HepG2 (cell line): Measurements from ENCODE around the gene M1AP. TPM values are rescaled to one million over a fixed set of nuclear protein-coding genes. Genes with fewer than 3 reads are reported as not detected.
A peak's percentile ranks its signal among the peaks of the same experiment; 100 is the strongest.

Experiments used
- CSRNP2 ChIP-seq: sonication (generic); formaldehyde crosslinking; conservative IDR thresholded peaks from 2 replicates; pipeline ENCODE4 v1.8.0; 2022; ENCODE audit warnings: low read depth, missing genetic modification reagents
- ESRRA ChIP-seq: sonication (generic); formaldehyde crosslinking; IDR thresholded peaks from 2 replicates; pipeline ENCODE4 v1.5.1; 2020; ENCODE audit warnings: mild to moderate bottlenecking, low read depth, missing genetic modification reagents
- FOXP1 ChIP-seq, 2 experiments: fragments of 450-650 bp in 1 of 2; IDR thresholded peaks; 2 replicates each; pipeline ENCODE4 v1.6.1; 2017 to 2018; ENCODE audit warnings: antibody characterized with exemption in 1 of 2
- HMGA1 ChIP-seq: sonication (generic); formaldehyde crosslinking; conservative IDR thresholded peaks from 2 replicates; pipeline ENCODE4 v1.4.0; 2020; ENCODE audit warnings: missing genetic modification reagents
- KDM1A ChIP-seq: IDR thresholded peaks from 2 replicates; pipeline ENCODE4 v1.6.1; 2016; ENCODE audit warnings: missing compliant biosample characterization
- MIXL1 ChIP-seq: IDR thresholded peaks from 2 replicates; pipeline ENCODE4 v1.6.1; 2016
- MXI1 ChIP-seq: IDR thresholded peaks from 3 replicates; pipeline ENCODE4 v1.6.1; 2012; ENCODE audit warnings: low read depth, low read length, inconsistent platforms, borderline replicate concordance
- POGZ ChIP-seq: sonication (generic); formaldehyde crosslinking; IDR thresholded peaks from 2 replicates; pipeline ENCODE4 v1.4.0; 2020; ENCODE audit warnings: mild to moderate bottlenecking, missing genetic modification reagents
- SRF ChIP-seq: IDR thresholded peaks from 2 replicates; pipeline ENCODE4 v1.6.1; 2011; ENCODE audit warnings: mild to moderate bottlenecking, low read depth, low read length, moderate library complexity
- ZNF136 ChIP-seq: sonication (generic); formaldehyde crosslinking; IDR thresholded peaks from 2 replicates; pipeline ENCODE4 v1.8.1; 2022; ENCODE audit warnings: low read depth, mild to moderate bottlenecking, moderate library complexity, missing genetic modification reagents
- polyA plus RNA-seq, 8 experiments: library from polyadenylated mRNA; depleted of rRNA in 3 of 8; stranded (reverse) in 7 of 8; unstranded in 1 of 8; fragments of >200 nt; fragmentation: Illumina TruSeq in 4 of 8; extraction: Trizol in 4 of 8; gene quantifications; 2 replicates each; pipeline versions ENCODE4 v1.2.1 to v1.2.3, GENCODE V29; 2011 to 2016; ENCODE audit warnings: low read depth in 4 of 8, missing spikeins in 1 of 8, mixed read lengths in 1 of 8; ENCODE audit not compliant: insufficient read depth in 1 of 8
- total RNA-seq, 5 experiments: library from RNA; depleted of rRNA; stranded (reverse); fragments of >200 nt; fragmentation: Illumina TruSeq; extraction: Trizol; gene quantifications; 2 replicates each; pipeline ENCODE4 v1.2.3, GENCODE V29; 2016; ENCODE audit warnings: low read depth in 1 of 5
- TF ChIP-seq, protein P1 (sequence below), 2 experiments: fragments of 450-650 bp in 1 of 2; sonication (generic) in 1 of 2; formaldehyde crosslinking in 1 of 2; IDR thresholded peaks; 2 replicates each; pipeline versions ENCODE4 v1.6.1 to v1.8.0; 2016 to 2022; ENCODE audit warnings: antibody characterized with exemption in 1 of 2, mild to moderate bottlenecking in 1 of 2, missing genetic modification reagents in 1 of 2
- TF ChIP-seq, protein P2 (sequence below): sonication (generic); formaldehyde crosslinking; IDR thresholded peaks from 2 replicates; pipeline ENCODE4 v1.5.0; 2020; ENCODE audit warnings: mild to moderate bottlenecking, missing genetic modification reagents, borderline replicate concordance
- TF ChIP-seq, protein P3 (sequence below): sonication (generic); formaldehyde crosslinking; IDR thresholded peaks from 2 replicates; pipeline ENCODE4 v1.8.0; 2022; ENCODE audit warnings: mild to moderate bottlenecking, missing genetic modification reagents, moderate library complexity

M1AP gene
- total and polyA plus RNA-seq, 2 of the 13 experiments (the other 11 are each of a cell fraction or from before 2014, with no cell fraction given), result not detected

GRCh38 chr2:74528600-74529356 is 119.4 kb downstream of the M1AP start (continued):
- TF ChIP-seq, protein P1, sequence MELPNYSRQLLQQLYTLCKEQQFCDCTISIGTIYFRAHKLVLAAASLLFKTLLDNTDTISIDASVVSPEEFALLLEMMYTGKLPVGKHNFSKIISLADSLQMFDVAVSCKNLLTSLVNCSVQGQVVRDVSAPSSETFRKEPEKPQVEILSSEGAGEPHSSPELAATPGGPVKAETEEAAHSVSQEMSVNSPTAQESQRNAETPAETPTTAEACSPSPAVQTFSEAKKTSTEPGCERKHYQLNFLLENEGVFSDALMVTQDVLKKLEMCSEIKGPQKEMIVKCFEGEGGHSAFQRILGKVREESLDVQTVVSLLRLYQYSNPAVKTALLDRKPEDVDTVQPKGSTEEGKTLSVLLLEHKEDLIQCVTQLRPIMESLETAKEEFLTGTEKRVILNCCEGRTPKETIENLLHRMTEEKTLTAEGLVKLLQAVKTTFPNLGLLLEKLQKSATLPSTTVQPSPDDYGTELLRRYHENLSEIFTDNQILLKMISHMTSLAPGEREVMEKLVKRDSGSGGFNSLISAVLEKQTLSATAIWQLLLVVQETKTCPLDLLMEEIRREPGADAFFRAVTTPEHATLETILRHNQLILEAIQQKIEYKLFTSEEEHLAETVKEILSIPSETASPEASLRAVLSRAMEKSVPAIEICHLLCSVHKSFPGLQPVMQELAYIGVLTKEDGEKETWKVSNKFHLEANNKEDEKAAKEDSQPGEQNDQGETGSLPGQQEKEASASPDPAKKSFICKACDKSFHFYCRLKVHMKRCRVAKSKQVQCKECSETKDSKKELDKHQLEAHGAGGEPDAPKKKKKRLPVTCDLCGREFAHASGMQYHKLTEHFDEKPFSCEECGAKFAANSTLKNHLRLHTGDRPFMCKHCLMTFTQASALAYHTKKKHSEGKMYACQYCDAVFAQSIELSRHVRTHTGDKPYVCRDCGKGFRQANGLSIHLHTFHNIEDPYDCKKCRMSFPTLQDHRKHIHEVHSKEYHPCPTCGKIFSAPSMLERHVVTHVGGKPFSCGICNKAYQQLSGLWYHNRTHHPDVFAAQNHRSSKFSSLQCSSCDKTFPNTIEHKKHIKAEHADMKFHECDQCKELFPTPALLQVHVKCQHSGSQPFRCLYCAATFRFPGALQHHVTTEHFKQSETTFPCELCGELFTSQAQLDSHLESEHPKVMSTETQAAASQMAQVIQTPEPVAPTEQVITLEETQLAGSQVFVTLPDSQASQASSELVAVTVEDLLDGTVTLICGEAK (IDR thresholded peaks at IDR 0.05), result no peak
- TF ChIP-seq, protein P1 (CRISPR knock-in tag; IDR thresholded peaks at IDR 0.05), result 0 out of 2 replicates have a peak, but pooled peaks have one; percentile 3
- TF ChIP-seq HMGA1, result no peak
- TF ChIP-seq POGZ (CRISPR knock-in tag), result no peak
- TF ChIP-seq SRF, result no peak
- TF ChIP-seq ESRRA (CRISPR knock-in tag), result 0 out of 2 replicates have a peak, but pooled peaks have one; percentile 8
- TF ChIP-seq, protein P2, sequence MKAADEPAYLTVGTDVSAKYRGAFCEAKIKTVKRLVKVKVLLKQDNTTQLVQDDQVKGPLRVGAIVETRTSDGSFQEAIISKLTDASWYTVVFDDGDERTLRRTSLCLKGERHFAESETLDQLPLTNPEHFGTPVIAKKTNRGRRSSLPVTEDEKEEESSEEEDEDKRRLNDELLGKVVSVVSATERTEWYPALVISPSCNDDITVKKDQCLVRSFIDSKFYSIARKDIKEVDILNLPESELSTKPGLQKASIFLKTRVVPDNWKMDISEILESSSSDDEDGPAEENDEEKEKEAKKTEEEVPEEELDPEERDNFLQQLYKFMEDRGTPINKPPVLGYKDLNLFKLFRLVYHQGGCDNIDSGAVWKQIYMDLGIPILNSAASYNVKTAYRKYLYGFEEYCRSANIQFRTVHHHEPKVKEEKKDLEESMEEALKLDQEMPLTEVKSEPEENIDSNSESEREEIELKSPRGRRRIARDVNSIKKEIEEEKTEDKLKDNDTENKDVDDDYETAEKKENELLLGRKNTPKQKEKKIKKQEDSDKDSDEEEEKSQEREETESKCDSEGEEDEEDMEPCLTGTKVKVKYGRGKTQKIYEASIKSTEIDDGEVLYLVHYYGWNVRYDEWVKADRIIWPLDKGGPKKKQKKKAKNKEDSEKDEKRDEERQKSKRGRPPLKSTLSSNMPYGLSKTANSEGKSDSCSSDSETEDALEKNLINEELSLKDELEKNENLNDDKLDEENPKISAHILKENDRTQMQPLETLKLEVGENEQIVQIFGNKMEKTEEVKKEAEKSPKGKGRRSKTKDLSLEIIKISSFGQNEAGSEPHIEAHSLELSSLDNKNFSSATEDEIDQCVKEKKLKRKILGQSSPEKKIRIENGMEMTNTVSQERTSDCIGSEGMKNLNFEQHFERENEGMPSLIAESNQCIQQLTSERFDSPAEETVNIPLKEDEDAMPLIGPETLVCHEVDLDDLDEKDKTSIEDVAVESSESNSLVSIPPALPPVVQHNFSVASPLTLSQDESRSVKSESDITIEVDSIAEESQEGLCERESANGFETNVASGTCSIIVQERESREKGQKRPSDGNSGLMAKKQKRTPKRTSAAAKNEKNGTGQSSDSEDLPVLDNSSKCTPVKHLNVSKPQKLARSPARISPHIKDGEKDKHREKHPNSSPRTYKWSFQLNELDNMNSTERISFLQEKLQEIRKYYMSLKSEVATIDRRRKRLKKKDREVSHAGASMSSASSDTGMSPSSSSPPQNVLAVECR (CRISPR knock-in tag), result no peak
- TF ChIP-seq MIXL1 (CRISPR knock-in tag), result no peak
- TF ChIP-seq, protein P3, sequence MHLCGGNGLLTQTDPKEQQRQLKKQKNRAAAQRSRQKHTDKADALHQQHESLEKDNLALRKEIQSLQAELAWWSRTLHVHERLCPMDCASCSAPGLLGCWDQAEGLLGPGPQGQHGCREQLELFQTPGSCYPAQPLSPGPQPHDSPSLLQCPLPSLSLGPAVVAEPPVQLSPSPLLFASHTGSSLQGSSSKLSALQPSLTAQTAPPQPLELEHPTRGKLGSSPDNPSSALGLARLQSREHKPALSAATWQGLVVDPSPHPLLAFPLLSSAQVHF (CRISPR knock-in tag), result no peak
- TF ChIP-seq ZNF136 (CRISPR knock-in tag), result no peak; the same call in 1 of the 2 replicates
- TF ChIP-seq MXI1, result peak; percentile 16; the same call in 1 of the 3 replicates
- no peak for TF ChIP-seq KDM1A
- no peak for TF ChIP-seq CSRNP2 (CRISPR knock-in tag)
- TF ChIP-seq FOXP1 (IDR thresholded peaks at IDR 0.05), result no peak
- TF ChIP-seq FOXP1 (CRISPR knock-in tag; IDR thresholded peaks at IDR 0.05), result no peak
